HG03460 (cell line): ENCODE measurements around the gene HECW1.
"Not testable (repeated sequence)": the region's sequence is repeated elsewhere in the genome, so short reads cannot be mapped to it uniquely, and the experiment has no call there.

Source experiments
- ATAC-seq: cut with Tn5 transposase; IDR thresholded peaks from one replicate; pipeline ENCODE4 v1.9.1; 2021; ENCODE audit not compliant: unreplicated experiment

The HECW1 gene

GRCh38 chr7:43111630-43112458 is 603 bp upstream of the HECW1 start:
- no peak for ATAC-seq

- no peak for ATAC-seq
Measured at GRCh38 chr7:43112941-43113621, 634 bp downstream of the HECW1 start.

- ATAC-seq, result no peak
Measured at GRCh38 chr7:43113622-43114457, 1.4 kb downstream of the HECW1 start.

GRCh38 chr7:43114458-43114780 is 2.0 kb downstream of the HECW1 start:
- no peak for ATAC-seq

- no peak for ATAC-seq
Measured at GRCh38 chr7:43116451-43116850, 4.0 kb downstream of the HECW1 start.

- ATAC-seq, result no peak
Measured at GRCh38 chr7:43117095-43117494, 4.6 kb downstream of the HECW1 start.

GRCh38 chr7:43117861-43118260 is 5.4 kb downstream of the HECW1 start:
- no peak for ATAC-seq

GRCh38 chr7:43118313-43118712 is 5.9 kb downstream of the HECW1 start:
- no peak for ATAC-seq

GRCh38 chr7:43119371-43120075 is 7.1 kb downstream of the HECW1 start:
- ATAC-seq, result no peak

GRCh38 chr7:43121973-43122372 is 9.5 kb downstream of the HECW1 start:
- ATAC-seq, result no peak

GRCh38 chr7:43123457-43123856 is 11.0 kb downstream of the HECW1 start:
- ATAC-seq, result no peak

- no peak for ATAC-seq
Measured at GRCh38 chr7:43124388-43124787, 11.9 kb downstream of the HECW1 start.

- no peak for ATAC-seq
Measured at GRCh38 chr7:43130347-43130746, 17.9 kb downstream of the HECW1 start.

- no peak for ATAC-seq
Measured at GRCh38 chr7:43135129-43135528, 22.7 kb downstream of the HECW1 start.

- ATAC-seq, result no peak
Measured at GRCh38 chr7:43136064-43136463, 23.6 kb downstream of the HECW1 start.

GRCh38 chr7:43137121-43137744 is 24.8 kb downstream of the HECW1 start:
- not testable (repeated sequence) for ATAC-seq

GRCh38 chr7:43137811-43138210 is 25.4 kb downstream of the HECW1 start:
- no peak for ATAC-seq

GRCh38 chr7:43138710-43139109 is 26.3 kb downstream of the HECW1 start:
- ATAC-seq, result no peak

GRCh38 chr7:43139137-43139536 is 26.7 kb downstream of the HECW1 start:
- ATAC-seq, result no peak

GRCh38 chr7:43140186-43140585 is 27.7 kb downstream of the HECW1 start:
- ATAC-seq, result no peak

- no peak for ATAC-seq
Measured at GRCh38 chr7:43141091-43141490, 28.6 kb downstream of the HECW1 start.
